ENCODE data around the gene ATP2C2. TPM values are rescaled to one million over a fixed set of nuclear protein-coding genes. Genes with fewer than 3 reads are reported as not detected.
A peak's percentile ranks its signal among the peaks of the same experiment; 100 is the strongest.

Gene ATP2C2
- total and polyA plus RNA-seq, 2 experiments from 2014 or later: 2.1 TPM

GRCh38 chr16:84359326-84359725 lies 9.0 kb upstream of the ATP2C2 start:
- TF ChIP-seq JUNB (IDR thresholded peaks at IDR 0.05; ENCODE audit: unreplicated experiment) (no peak), REST (IDR thresholded peaks at IDR 0.05; ENCODE audit: unreplicated experiment) (no peak), STAT1 (IDR thresholded peaks at IDR 0.05; ENCODE audit: unreplicated experiment) (no peak), POLR2AphosphoS5 (IDR thresholded peaks at IDR 0.05; ENCODE audit: low read depth) (no peak), ZNF114 (CRISPR knock-in tag; IDR thresholded peaks at IDR 0.05) (no peak)
- H3K9me3 Mint-ChIP-seq: no peaks in the 10 kb centered on the region; the same call in 2 of the 3 replicates
- Histone ChIP-seq H3K4me3 (no peak overlapping the region), H2AFZ (no peak overlapping the region; the same call in 1 of the 2 replicates), H3K4me1 (ENCODE audit: insufficient read depth) (no peaks in the 10 kb centered on the region; the same call in 1 of the 2 replicates), H3K36me3 (ENCODE audit: insufficient read depth) (no peaks in the 10 kb centered on the region), H3K4me2 (no peak overlapping the region), H4K20me1 (replicated peaks; ENCODE audit: insufficient read depth) (no peaks in the 10 kb centered on the region), H3K9me2 (ENCODE audit: insufficient read depth) (no peaks in the 10 kb centered on the region), H3K27me3 (ENCODE audit: insufficient read depth) (no peaks in the 10 kb centered on the region), H3K79me2 (replicated peaks; ENCODE audit: insufficient read depth) (no peaks in the 10 kb centered on the region), H3K27ac (ENCODE audit: low read depth) (no peak overlapping the region), H3F3A (replicated peaks; ENCODE audit: low read depth) (no peaks in the 10 kb centered on the region)
- no peak overlapping the region for H3K4me3 Mint-ChIP-seq
- H3K27me3 Mint-ChIP-seq (ENCODE audit: insufficient read depth, low read depth, poor library complexity): peaks cover 8% of the 10 kb centered on the region
- peaks cover 29% of the 10 kb centered on the region for H3K4me1 Mint-ChIP-seq
- H3K36me3 Mint-ChIP-seq (ENCODE audit: low read depth): no peaks in the 10 kb centered on the region
- ATAC-seq: no peak
- DNase-seq (ENCODE audit: low spot score): no peak
- no peak overlapping the region for H3K27ac Mint-ChIP-seq

- H2AFZ ChIP-seq: peak overlapping the region; percentile 76
- no peak overlapping the region for H3K4me3 ChIP-seq
- TF ChIP-seq POLR2AphosphoS5 (IDR thresholded peaks at IDR 0.05; ENCODE audit: low read depth) (no peak), ZNF114 (CRISPR knock-in tag; IDR thresholded peaks at IDR 0.05) (no peak)
- H3K27me3 ChIP-seq (ENCODE audit: insufficient read depth): no peaks in the 10 kb centered on the region
- peaks cover 29% of the 10 kb centered on the region for H3K4me1 Mint-ChIP-seq
- peaks cover 8% of the 10 kb centered on the region for H3K27me3 Mint-ChIP-seq (ENCODE audit: insufficient read depth, low read depth, poor library complexity)
- H3K79me2 ChIP-seq (replicated peaks; ENCODE audit: insufficient read depth): no peaks in the 10 kb centered on the region
- no peaks in the 10 kb centered on the region for H3F3A ChIP-seq (replicated peaks; ENCODE audit: low read depth)
- H3K9me3 Mint-ChIP-seq: no peaks in the 10 kb centered on the region; the same call in 2 of the 3 replicates
- H3K36me3 Mint-ChIP-seq (ENCODE audit: low read depth): no peaks in the 10 kb centered on the region
- H3K4me2 ChIP-seq: no peak overlapping the region
- no peaks in the 10 kb centered on the region for H4K20me1 ChIP-seq (replicated peaks; ENCODE audit: insufficient read depth)
- no peak overlapping the region for H3K27ac Mint-ChIP-seq
- no peaks in the 10 kb centered on the region for H3K9me2 ChIP-seq (ENCODE audit: insufficient read depth)
- no peaks in the 10 kb centered on the region for H3K36me3 ChIP-seq (ENCODE audit: insufficient read depth)
- H3K4me3 Mint-ChIP-seq: no peak overlapping the region
- no peak for DNase-seq (ENCODE audit: low spot score)
- no peaks in the 10 kb centered on the region; the same call in 1 of the 2 replicates for H3K4me1 ChIP-seq (ENCODE audit: insufficient read depth)
- ATAC-seq: no peak
- no peak overlapping the region for H3K27ac ChIP-seq (ENCODE audit: low read depth)
Measured at GRCh38 chr16:84360170-84360569, 8.2 kb upstream of the ATP2C2 start.

- no peaks in the 10 kb centered on the region for H3F3A ChIP-seq (replicated peaks; ENCODE audit: low read depth)
- no peak overlapping the region for H3K4me3 ChIP-seq
- H3K4me1 Mint-ChIP-seq: peaks cover 29% of the 10 kb centered on the region
- H3K4me1 ChIP-seq (ENCODE audit: insufficient read depth): no peaks in the 10 kb centered on the region; the same call in 1 of the 2 replicates
- no peak overlapping the region for H3K4me3 Mint-ChIP-seq
- H3K4me2 ChIP-seq: no peak overlapping the region
- ATAC-seq: no peak
- peak overlapping the region; percentile 76; the same call in 1 of the 2 replicates for H2AFZ ChIP-seq
- no peaks in the 10 kb centered on the region for H3K27me3 ChIP-seq (ENCODE audit: insufficient read depth)
- no peaks in the 10 kb centered on the region for H4K20me1 ChIP-seq (replicated peaks; ENCODE audit: insufficient read depth)
- peaks cover 8% of the 10 kb centered on the region for H3K27me3 Mint-ChIP-seq (ENCODE audit: insufficient read depth, low read depth, poor library complexity)
- no peak overlapping the region for H3K27ac ChIP-seq (ENCODE audit: low read depth)
- no peaks in the 10 kb centered on the region for H3K36me3 ChIP-seq (ENCODE audit: insufficient read depth)
- no peaks in the 10 kb centered on the region for H3K9me2 ChIP-seq (ENCODE audit: insufficient read depth)
- no peaks in the 10 kb centered on the region; the same call in 2 of the 3 replicates for H3K9me3 Mint-ChIP-seq
- H3K79me2 ChIP-seq (replicated peaks; ENCODE audit: insufficient read depth): no peaks in the 10 kb centered on the region
- H3K36me3 Mint-ChIP-seq (ENCODE audit: low read depth): no peaks in the 10 kb centered on the region
- no peak for DNase-seq (ENCODE audit: low spot score)
- no peak overlapping the region for H3K27ac Mint-ChIP-seq
- TF ChIP-seq ZNF114 (CRISPR knock-in tag; IDR thresholded peaks at IDR 0.05) (no peak), JUNB (IDR thresholded peaks at IDR 0.05; ENCODE audit: unreplicated experiment) (no peak), CREB1 (CRISPR knock-in tag; IDR thresholded peaks at IDR 0.05; ENCODE audit: low read depth) (no peak), CTCF (conservative IDR thresholded peaks at IDR 0.05; ENCODE audit: low read depth in 2 of 2) (no peak), POLR2AphosphoS5 (IDR thresholded peaks at IDR 0.05; ENCODE audit: low read depth) (no peak), EZH2phosphoT487 (IDR thresholded peaks at IDR 0.05; ENCODE audit: unreplicated experiment) (no peak), ETS1 (IDR thresholded peaks at IDR 0.05) (no peak), ZNF331 (CRISPR knock-in tag; IDR thresholded peaks at IDR 0.05; ENCODE audit: low read depth) (no peak)
Measured at GRCh38 chr16:84360748-84361147, 7.6 kb upstream of the ATP2C2 start.
